Iris pigment epithelial cell (primary cell): Measurements from ENCODE around the gene ZCCHC24.

Experiments used
- DNase-seq: peaks from one replicate; pipeline ENCODE4 v3.0.0-alpha.2; 2011; ENCODE audit warnings: low read depth

ZCCHC24 gene

DNA sequence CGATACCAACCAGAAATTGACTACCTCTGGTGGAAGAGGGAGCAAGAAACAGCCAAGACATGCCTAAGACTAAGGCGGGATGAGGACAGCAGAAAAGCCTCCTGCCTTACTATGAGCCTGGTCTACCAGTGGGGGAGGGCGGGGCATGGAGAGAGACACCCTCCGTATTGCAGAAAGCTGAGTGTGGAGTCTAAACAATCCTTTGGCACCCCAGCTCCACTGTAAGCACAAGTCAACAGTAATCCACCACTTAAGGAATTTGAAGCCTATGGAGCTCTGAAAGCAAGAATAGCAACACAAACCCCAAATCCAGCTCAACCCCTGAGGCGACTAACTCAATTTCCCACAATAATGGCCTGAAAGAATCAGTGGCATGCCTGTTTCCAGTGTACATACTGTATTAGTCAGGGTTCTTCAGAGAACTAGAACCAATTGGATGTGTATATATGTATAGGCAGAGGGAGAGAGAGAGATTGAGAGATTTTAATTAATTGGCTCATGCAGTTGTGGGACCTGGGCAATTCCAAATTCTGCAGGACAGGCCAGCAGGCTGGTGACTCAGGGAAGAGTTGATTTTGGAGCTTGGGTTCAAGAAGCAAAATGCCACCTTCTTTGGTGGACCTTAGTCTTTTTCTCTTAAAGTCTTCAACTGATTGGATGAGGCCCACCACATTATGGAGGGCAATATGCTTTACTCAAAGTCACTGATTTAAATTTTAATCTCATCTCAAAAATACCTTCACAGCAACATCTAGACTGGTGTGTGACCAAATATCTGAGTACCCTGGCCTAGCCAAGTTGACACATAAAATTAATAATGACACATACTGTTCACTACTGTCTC, 84.7 kb downstream of the ZCCHC24 start:
- no peak for DNase-seq

DNA sequence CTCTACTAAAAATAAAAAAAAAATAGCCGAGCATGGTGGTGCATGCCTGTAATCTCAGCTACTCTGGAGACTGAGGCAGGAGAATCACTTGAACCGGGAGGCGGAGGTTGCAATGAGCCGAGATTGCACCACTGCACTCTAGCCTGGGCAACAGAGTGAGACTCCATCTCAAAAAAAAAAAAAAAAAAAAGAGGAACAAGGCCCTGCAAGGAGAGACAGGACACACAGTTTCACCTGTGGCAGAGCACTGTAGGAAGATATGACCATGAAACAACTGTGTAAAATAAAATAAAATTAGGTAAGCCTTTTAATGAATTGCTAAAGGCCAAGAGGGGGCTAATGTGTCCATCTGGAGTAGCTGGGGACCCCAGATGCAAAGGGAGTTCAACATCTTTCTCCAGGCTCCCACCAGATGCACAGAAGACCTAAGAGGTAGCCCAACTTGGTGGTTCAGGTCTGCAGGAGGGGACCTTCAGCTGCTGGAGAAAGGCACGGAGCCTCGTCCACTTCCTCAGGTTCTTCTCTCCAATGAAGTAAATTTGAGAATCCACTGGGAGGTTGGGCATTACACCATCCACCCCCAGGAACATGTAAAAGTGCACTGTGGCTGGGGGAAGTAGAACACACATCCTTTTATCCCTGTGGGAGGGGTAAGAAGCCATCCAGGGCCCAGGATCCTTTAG, 85.5 kb downstream of the ZCCHC24 start:
- no peak for DNase-seq

DNA sequence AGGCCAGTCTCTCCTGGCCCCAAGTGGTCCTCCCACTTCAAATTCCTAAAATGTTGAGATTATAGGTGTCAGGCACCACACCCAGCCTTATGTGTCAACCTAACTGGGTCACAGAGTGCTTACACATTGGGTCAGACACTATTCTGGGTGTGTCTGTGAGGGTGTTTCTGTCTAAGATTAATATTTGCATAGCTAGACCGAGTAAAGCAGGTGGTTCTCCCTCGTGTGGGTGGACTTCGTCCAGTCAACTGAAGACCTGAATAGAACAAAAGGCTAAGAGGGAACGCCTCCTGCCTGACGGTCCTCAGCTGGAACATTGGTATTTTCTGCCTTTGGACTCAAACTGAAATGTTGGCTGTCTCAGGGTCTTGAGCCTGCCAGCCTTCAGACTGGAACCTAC, 86.6 kb downstream of the ZCCHC24 start:
- DNase-seq = no peak

DNA sequence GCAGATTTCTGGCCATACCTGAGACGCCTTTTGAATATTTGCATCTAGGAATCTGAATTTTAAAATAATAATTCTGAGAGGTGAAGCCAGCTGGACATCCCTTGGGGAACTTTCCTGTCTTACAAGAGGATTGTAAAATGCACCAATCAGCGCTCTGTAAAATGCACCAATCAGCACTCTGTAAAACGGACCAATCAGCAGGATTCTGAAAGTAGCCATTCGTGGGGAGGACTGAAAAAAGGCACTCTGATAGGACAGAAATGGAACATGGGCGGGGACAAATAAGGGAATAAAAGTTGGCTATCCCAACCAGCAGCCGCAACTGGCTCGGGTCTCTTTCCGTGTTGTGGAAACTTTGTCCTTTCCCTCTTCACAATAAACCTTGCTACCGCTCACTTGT, 88.2 kb downstream of the ZCCHC24 start:
- DNase-seq = no peak

DNA sequence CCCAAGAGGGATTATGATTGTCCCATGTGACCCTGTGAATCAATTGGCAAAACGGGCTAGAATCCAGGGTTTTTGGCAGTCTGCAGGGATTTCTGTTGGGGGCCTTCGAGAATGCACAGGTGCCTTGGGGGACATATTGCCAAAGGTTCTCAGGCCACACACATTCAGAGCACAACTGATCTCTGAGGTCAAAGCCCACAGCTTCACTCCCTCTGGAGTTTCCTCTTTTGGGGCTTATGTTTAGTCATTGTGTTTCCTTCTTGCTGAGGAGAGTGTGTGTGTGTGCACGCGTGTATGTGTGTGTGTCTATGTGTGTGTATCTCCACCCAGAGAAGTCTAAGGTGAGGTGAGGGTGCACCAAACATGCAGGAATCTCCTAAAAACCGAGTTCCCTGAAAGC, 89.3 kb downstream of the ZCCHC24 start:
- no peak for DNase-seq

DNA sequence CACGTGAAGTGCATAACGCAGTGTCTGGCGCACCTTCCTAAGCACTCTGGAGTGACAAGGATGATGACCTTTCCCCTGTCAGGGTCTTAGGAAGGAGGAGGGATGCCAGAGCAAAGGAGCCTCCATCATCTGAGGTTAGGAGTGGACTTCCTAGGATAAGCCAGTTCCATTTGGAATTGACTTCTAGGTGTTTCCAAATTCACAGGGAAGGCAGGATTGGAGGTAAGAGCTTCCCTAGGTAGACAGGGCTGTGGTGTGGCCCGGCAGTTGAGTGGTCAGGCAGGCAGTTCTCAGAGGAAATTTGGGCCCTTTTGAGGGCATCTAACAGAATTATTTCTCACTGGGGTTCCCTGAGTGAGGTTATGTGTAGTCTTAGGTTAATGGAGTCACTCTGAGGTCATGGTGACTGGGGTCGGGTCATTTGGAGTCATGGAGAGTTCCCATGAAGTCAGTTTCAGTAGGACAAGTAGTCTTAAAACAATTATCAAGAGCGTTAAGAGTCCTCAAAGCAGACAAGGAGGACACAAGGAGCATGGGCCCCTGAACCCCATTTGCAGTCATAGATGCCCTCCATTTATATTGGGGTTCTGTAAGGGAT, 89.9 kb downstream of the ZCCHC24 start:
- no peak for DNase-seq

DNA sequence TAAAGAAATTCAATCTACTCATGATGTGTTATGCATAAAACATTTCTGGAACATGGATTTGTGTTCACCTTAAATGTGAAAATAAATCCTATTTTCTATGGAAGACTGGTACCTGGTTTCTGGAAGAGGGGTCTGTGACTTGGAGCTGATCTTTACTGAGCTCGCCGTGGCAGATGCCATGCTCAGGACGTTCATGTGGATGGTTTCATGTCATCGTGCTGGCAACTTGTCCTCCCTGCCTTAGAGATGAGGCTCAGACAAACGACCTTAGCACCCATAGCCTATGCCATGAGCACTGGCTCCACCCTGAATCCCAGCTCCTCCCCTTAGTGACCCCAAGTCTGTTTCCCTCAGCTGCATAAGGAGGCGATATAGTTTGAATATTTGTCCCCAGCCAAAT, 90.8 kb downstream of the ZCCHC24 start:
- no peak for DNase-seq

DNA sequence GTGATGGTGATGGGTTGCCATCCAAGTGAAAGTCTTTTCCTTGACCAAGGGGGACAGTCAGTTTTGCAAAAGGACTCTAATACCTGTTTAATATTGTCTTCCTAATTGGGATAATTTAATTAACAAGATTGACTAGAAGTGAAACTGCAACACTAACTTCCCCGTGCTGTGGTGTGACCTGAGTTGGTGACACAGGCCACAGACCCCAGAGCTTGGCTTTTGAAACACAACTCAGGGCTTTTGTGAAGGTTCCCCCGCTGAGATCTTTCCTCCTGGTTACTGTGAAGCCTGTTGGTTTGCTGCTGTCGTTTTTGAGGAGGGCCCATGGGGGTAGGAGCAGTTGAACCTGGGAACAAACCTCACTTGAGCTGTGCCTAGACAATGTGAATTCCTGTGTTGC, 91.3 kb downstream of the ZCCHC24 start:
- no peak for DNase-seq

DNA sequence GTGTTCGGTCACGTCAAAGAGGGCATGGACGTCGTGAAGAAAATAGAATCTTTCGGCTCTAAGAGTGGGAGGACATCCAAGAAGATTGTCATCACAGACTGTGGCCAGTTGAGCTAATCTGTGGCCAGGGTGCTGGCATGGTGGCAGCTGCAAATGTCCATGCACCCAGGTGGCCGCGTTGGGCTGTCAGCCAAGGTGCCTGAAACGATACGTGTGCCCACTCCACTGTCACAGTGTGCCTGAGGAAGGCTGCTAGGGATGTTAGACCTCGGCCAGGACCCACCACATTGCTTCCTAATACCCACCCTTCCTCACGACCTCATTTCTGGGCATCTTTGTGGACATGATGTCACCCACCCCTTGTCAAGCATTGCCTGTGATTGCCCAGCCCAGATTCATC, 91.7 kb downstream of the ZCCHC24 start:
- no peak for DNase-seq

DNA sequence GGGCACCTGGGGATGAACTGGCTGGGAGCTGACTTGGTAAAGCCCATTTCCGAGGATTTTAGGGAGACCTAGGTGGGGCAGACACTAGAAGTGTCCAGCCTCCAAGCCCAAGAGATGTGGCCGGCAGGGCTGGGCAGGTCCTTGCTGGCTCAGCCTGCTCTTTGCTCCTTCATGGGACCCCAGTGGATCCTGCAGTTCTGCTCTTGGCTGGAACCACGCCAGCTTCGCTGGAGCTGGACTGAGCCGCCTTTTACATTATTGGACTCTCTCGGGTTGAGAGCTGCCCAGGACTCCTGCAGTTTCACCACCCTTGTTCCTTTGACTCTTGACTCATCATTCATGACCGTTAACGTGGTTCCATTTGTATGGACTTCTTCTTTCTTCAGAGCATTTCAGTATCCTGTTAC, 92.4 kb downstream of the ZCCHC24 start:
- no peak for DNase-seq

DNA sequence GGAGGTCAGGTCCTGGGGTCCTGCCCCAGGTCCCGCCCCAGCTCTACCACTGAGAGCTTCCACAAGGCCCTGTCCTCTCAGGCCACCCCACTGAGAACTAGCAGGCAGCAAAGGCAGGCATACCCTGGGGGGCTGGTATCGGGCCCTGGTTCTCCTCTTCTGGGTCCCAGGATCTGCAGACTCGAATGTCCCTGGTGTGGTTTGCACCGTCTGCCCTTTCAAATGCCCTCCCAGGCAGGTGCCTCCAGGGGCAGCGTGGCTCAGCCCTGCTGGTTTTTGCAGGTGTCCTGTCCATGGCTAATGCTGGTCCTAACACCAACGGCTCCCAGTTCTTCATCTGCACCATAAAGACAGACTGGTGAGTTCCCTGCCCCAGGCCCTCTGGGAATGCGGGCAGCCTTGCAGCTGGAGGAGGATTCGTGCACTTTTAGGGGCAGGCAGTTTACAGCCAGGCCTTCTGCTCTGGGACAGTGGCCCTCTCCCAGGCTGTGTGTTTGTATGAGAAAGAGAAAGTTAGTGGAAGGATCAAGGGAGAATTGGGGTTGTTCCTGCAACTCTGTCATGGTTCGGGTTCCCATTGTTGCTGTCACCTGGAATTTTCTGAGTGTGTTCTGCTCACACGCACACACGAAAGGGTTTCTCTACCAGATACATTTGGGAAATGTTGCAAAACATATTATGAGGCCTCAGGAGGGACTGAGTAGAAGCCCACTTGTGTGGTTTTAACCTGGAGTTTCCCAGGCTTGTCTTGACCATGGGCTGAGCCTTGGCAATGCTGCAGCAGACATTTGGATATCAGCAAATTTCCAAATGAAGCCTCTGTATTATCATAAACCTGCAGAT, 93.2 kb downstream of the ZCCHC24 start:
- DNase-seq = no peak

DNA sequence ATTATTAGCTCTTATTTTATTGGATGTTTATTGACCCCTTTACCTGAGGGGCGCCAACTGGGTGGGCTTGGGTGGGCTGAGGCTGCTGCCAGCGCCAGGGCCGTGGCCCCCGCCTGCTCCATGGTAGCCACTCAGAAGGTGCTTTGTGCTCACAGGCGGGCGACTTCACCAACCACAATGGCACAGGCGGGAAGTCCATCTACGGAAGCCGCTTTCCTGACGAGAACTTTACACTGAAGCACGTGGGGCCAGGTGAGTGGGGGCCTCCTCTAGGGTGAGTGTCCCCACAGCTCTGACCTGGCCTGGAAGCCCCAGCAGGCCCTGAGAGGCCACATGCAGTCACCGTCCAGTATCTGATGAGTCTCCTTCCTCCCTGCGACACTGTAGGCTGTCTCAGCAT, 94.1 kb downstream of the ZCCHC24 start:
- no peak for DNase-seq

DNA sequence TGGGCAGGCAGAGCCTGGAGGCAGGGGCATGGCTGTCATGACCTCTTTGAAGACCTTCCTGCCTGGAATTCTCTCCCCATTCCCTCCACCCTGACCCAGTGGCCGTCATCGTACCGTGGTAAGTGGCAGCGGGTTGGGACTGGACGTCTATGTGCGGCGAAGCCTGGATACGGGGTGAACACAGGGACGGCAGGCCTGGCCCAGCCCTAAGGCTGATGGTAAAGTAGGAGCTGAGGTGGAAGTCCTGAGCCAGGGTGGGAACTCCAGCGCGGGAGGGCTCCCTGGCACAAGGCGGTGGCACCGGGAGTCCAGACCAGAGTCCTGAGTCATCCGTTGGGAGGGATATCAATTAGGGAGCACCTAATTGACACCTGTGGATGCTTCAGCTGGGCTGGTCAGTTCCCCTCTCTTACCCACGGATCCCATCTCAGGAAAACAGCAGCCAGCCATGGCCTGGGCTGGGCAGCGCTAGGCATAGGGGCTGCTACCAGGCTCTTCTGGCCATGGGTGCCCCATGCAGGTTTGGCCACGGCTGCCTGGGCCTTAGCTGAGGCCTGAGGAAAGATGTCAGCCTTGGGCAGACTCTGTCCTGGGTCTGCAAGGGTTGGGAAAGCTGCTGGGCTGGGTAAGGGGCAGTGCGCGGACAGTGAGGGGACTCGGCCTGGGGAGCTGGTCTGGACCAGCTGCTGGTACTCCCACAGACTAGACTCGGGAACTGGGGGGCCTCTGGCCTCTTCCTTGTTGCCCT, 94.8 kb downstream of the ZCCHC24 start:
- no peak for DNase-seq

DNA sequence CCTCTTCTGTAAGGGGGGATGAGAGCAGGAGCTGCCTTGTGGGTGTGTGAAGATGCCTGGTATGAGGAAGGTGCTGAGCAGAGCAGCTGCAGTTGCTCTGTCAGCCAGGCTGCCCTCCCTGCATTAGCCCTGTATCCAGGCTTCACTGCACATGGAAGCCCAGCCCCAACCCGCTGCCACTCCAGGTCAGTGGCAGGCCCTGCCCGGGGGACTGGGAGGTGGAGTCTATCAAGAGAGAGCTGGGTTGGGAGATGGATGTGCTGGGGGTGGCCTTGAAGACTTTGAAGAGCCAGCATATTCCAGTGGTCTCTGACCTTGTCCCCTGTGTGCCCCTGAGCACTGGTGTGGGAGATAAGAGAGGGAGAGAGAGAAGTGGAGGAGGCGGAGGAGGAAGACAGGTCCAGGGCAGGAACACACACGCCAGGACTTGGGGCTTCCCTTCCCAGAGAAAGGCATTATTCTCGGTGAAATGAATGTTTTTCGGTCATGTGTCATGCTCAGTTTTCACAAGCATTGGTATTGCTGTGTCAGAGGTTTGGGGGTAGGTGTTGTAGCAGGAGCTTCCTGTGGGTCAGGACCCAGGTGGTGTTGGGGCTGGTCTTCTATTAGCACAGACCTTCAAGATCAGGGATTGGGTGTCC, 95.5 kb downstream of the ZCCHC24 start:
- no peak for DNase-seq

DNA sequence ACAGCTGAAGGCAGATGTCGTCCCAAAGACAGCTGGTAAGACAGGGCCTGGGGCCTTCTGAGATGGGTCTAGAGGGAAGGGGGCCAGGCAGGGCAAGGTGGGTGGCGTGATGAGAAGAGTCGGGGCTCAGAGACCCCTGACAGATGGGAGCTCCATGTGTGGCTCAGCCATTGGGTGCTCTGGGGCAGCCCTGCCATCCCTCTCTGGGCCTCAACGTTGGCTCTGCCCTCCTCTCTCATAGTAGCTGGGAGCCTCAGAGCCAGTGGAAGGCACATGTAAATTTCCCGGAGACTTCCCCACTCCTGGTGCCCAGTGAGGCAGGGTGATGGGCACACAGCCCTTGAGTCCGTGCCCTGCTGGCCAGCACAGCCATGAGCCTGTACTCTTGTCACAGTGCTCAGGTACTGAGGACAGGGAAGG, 96.3 kb downstream of the ZCCHC24 start:
- DNase-seq = no peak

DNA sequence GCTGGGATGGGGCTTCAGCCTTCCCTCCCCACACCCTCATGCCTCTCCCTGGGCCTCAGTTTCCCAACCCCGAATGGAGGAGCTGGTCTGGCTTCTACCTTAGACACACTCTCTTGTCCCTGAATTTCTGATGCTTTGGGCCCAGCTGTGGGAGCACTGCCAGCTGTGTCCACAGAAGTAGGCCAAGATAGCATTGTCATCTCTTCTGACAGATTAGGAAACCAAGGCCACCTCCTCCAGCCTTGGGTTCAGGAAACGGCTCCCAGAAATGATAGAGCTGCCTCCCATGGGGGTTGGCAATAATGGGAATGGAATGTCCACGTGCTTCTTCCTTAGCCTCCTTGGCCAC, 96.8 kb downstream of the ZCCHC24 start:
- no peak for DNase-seq

DNA sequence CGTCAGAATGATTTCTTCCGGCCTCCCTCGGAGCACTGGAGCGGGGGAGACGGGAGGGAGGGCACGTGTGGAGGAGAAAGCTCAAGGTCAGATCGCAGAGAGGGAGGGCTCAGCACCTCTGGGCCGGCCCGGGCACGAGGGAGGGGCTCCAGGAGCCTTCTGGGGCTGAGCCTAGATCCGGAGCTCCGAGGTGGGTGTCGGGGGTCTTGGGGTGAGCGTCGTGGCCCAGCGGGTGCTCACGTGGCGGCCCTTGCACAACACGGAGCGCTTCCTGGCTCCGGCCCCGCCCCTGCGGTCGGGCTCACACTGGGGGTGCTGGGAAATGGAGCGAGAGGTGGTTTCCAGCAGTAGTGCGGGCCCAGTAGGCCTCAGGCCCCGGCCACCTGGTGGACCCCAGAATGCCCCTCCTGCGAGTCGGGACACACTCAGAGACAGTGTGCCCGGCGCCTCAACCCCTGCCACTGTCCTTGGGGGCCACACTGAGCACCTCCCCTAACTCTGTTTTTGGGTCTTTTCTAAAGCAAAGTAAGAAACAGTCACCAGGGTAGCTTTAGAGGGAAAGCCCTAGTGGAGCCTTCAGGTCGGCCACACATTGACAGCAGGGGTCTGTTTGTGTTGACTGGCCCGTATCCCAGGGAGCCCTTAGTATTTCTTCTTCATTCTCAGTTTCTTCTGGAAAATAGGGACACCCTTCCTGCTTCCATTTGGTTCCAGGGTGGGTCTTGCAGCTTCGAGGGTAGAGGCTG, 97.4 kb downstream of the ZCCHC24 start:
- DNase-seq = peak; percentile 85

DNA sequence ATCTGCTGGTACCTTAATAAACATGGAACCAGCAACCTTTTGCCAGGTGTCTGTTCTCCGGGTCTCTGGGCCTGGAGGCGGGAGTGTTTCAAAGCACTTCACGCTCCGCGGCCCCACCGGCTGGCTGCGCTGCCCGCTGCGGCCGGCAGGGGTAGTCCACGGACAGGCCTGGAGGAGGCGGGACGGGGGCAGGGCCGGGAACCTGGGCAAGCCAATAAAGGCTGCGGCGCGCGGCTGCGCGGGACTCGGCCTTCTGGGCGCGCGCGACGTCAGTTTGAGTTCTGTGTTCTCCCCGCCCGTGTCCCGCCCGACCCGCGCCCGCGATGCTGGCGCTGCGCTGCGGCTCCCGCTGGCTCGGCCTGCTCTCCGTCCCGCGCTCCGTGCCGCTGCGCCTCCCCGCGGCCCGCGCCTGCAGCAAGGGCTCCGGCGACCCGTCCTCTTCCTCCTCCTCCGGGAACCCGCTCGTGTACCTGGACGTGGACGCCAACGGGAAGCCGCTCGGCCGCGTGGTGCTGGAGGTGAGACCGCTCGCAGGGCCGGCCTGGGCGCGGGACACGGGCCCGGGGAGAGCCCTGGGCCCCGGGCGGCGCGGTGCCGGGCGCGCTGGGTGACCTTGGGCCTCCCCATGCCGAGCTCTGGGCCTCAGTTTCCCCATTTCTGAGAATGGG, 98.1 kb downstream of the ZCCHC24 start, which contains the start of gene PPIF:
Gene PPIF (plus strand): TSS at position 244 of the 668 bp plus-strand sequence. CDS start 80 bp downstream, at position 324.
- peak; percentile 95 for DNase-seq

DNA sequence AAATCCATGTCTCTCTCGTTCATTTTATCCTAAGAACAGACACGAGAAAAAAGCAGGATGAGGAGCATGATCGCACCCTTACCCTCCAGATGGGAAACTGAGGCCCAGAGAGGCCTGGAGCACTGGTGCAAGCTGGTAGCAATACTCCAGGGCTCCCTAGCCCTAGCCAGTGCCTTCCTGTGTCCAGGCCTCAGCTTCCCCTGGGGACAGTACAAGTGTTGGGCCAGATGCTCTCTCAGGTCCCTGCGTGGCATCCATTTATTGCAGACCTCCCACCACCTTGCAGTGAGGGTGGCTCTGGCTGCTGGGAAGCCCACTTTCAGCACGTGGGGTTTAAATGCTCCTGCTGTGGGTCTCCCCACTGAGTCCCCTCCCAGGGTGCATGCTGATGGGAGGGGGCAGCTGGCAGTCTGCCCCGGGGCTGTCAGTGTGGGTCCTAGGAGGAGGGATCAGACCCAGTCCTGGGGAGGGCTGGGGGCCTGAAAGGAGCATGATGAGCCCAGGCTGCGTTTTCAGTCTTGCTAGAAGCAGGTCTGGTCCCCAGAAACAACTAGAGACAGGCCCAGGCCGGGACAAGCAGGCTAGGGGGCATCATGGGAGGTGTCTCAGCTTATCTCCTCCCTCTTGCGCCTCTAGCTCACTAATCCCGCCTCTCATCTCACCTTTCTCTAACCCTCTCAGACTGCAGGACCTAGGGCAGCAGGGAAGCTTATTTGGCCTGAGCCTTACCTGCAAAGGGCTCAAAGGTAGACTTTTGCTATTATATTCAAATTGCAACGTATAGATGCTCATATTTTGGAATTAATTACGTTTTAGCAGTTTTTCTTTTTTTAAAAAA, 98.8 kb downstream of the ZCCHC24 start:
- DNase-seq = no peak
